Measurements from ENCODE around the gene FAM120AOS.
A peak's percentile ranks its signal among the peaks of the same experiment; 100 is the strongest.

The FAM120AOS gene

DNA sequence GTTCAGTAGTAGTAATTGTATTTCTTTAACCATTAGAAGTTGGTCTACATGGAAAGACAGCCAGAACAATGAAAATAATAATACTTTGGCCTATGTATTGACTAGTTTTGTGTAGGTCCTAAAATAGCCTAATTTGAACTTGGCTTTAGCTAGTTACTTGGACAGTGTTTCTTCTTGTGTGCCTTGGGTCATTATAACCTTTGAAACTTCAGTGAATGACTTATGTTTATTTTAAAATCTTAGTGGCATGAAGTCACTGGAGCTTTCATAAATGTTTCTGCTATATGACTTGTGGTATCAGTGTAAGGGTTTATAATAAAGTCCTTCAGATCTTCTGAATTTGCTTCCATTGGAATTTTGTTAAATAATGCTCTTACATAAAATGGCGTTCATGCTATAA is 2.6 kb upstream of the FAM120AOS start:
- H3K4me1 ChIP-seq (ENCODE audit: control insufficient read depth, insufficient read depth, low read length), result peaks cover 10% of the 10 kb centered on the region
- H3K4me3 ChIP-seq (ENCODE audit: low read depth, low read length), result no peak overlapping the region
- H3K27ac ChIP-seq (ENCODE audit: extremely low read depth, low read depth, low read length), result no peak overlapping the region
- POLR2A ChIA-PET, result no interaction called here
- TF ChIP-seq SP3 (tag by site-specific recombination; IDR thresholded peaks at IDR 0.05), result no peak
- TF ChIP-seq ZNF404 (tag by site-specific recombination; IDR thresholded peaks at IDR 0.05), result no peak
- TF ChIP-seq ZNF521 (tag by site-specific recombination; IDR thresholded peaks at IDR 0.05), result no peak
- no peak for TF ChIP-seq ZNF843 (tag by site-specific recombination; IDR thresholded peaks at IDR 0.05)
- no peak for TF ChIP-seq ZXDB (tag by site-specific recombination; IDR thresholded peaks at IDR 0.05)
- no peak for TF ChIP-seq ZNF510 (tag by site-specific recombination; IDR thresholded peaks at IDR 0.05; ENCODE audit: insufficient replicate concordance)
- TF ChIP-seq, protein P1, sequence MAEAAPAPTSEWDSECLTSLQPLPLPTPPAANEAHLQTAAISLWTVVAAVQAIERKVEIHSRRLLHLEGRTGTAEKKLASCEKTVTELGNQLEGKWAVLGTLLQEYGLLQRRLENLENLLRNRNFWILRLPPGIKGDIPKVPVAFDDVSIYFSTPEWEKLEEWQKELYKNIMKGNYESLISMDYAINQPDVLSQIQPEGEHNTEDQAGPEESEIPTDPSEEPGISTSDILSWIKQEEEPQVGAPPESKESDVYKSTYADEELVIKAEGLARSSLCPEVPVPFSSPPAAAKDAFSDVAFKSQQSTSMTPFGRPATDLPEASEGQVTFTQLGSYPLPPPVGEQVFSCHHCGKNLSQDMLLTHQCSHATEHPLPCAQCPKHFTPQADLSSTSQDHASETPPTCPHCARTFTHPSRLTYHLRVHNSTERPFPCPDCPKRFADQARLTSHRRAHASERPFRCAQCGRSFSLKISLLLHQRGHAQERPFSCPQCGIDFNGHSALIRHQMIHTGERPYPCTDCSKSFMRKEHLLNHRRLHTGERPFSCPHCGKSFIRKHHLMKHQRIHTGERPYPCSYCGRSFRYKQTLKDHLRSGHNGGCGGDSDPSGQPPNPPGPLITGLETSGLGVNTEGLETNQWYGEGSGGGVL (tag by site-specific recombination; IDR thresholded peaks at IDR 0.05), result no peak
- TF ChIP-seq ZNF24 (tag by site-specific recombination; IDR thresholded peaks at IDR 0.05), result no peak
- TF ChIP-seq ZSCAN16 (tag by site-specific recombination; IDR thresholded peaks at IDR 0.05), result no peak
- no peak for TF ChIP-seq ZNF140 (tag by site-specific recombination; IDR thresholded peaks at IDR 0.05)
- TF ChIP-seq ZNF76 (tag by site-specific recombination; IDR thresholded peaks at IDR 0.05; ENCODE audit: borderline replicate concordance, low read depth), result no peak
- TF ChIP-seq ZNF530 (tag by site-specific recombination; IDR thresholded peaks at IDR 0.05; ENCODE audit: low read depth), result no peak
- no peak for TF ChIP-seq SP7 (tag by site-specific recombination; IDR thresholded peaks at IDR 0.05)
- TF ChIP-seq ZNF211 (tag by site-specific recombination; IDR thresholded peaks at IDR 0.05; ENCODE audit: low read depth), result no peak
- TF ChIP-seq ZNF274 (IDR thresholded peaks at IDR 0.05; ENCODE audit: low read length), result no peak
- no peak for TF ChIP-seq ZNF274 (tag by site-specific recombination; IDR thresholded peaks at IDR 0.05; ENCODE audit: borderline replicate concordance)
- TF ChIP-seq ZNF529 (tag by site-specific recombination; IDR thresholded peaks at IDR 0.05; ENCODE audit: insufficient replicate concordance), result no peak
- no peak for TF ChIP-seq KLF1 (tag by site-specific recombination; IDR thresholded peaks at IDR 0.05)
- TF ChIP-seq ZNF248 (tag by site-specific recombination; IDR thresholded peaks at IDR 0.05), result no peak
- CTCF ChIA-PET, result interaction anchor here (1.2 kb wide), 1 partner anchor 11 kb away, joined by 3 read pairs; no protein-coding TSS in a partner anchor
- H3K36me3 ChIP-seq (ENCODE audit: control insufficient read depth in 2 of 2, insufficient read depth in 1 of 2, low read length in 2 of 2), result peaks cover 0 to 8% of the 10 kb centered on the region in 2 experiments; a peak in 1 of 3 replicates
- no peaks in the 10 kb centered on the region for H3K9me3 ChIP-seq (ENCODE audit: control insufficient read depth, insufficient read depth, low read depth, low read length)

DNA sequence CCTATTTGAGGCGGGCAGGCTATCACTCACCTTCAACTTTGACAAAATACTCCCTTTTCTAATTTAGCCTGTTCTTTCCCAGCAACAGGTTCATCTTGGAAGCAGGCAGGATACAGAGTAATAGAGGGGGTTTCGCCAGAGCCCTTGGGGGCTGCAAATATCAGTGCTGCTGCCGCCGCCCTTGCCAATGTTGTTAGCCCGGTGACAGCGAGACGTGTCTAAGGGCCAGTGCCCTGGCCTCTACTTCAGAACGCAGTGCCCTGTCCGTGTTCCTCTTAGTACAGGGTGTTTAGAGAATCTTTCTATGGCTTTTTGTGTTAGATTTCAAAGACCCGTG is 703 bp downstream of the FAM120AOS start:
- ChIA-PET CTCF (interaction anchor here (1.2 to 1.7 kb wide), 2 partner anchors 16 to 113 kb away, joined by 3 to 13 read pairs; no protein-coding TSS in a partner anchor), POLR2A (interaction anchor here (0.5 to 1.9 kb wide), 7 partner anchors 9 to 888 kb away, joined by 3 to 14 read pairs (median 3); partner anchors contain the start of gene NINJ1)
- Histone ChIP-seq H3K36me3 (ENCODE audit: control insufficient read depth in 2 of 2, insufficient read depth in 1 of 2, low read length in 2 of 2) (peaks cover 15 to 30% of the 10 kb centered on the region in 2 experiments; a peak in 2 of 3 replicates), H3K4me1 (ENCODE audit: control insufficient read depth, insufficient read depth, low read length) (peaks cover 5% of the 10 kb centered on the region; the same call in 1 of the 2 replicates), H3K4me3 (ENCODE audit: low read depth, low read length) (peak overlapping the region; percentile 93), H3K9me3 (ENCODE audit: control insufficient read depth, insufficient read depth, low read depth, low read length) (no peaks in the 10 kb centered on the region), H3K27ac (ENCODE audit: extremely low read depth, low read depth, low read length) (peak overlapping the region; percentile 92)
- no peak for TF ChIP-seq ZNF654 (tag by site-specific recombination; IDR thresholded peaks at IDR 0.05; ENCODE audit: low read depth)
- peak; percentile 57 for TF ChIP-seq SCRT2 (tag by site-specific recombination; IDR thresholded peaks at IDR 0.05)
- TF ChIP-seq ZBTB8A (tag by site-specific recombination; IDR thresholded peaks at IDR 0.05), result no peak
- no peak for TF ChIP-seq ZNF133 (tag by site-specific recombination; IDR thresholded peaks at IDR 0.05)
- TF ChIP-seq ZNF677 (tag by site-specific recombination; IDR thresholded peaks at IDR 0.05), result no peak

Data from HEK293 (cell line).